DMS 273 (cell line): ENCODE measurements around the gene MEGF10.

Experiments
- DNase-seq: peaks from one replicate; lab custom pipeline; 2025; ENCODE audit not compliant: unreplicated experiment; lab: John Stamatoyannopoulos, UW

Gene MEGF10

GRCh38 chr5:127508644-127509373 is 218.2 kb downstream of the MEGF10 start:
- no peak for DNase-seq
